Superior temporal gyrus (tissue), 1 donor: ENCODE results near the gene RBM3.
"Not testable (repeated sequence)": the region's sequence is repeated elsewhere in the genome, so short reads cannot be mapped to it uniquely, and the experiment has no call there.

ENCODE experiments used
- DNase-seq: peaks from one replicate; pipeline ENCODE4 v3.0.0-alpha.2; 2016; ENCODE audit errors: extremely low spot score

The RBM3 gene

DNA sequence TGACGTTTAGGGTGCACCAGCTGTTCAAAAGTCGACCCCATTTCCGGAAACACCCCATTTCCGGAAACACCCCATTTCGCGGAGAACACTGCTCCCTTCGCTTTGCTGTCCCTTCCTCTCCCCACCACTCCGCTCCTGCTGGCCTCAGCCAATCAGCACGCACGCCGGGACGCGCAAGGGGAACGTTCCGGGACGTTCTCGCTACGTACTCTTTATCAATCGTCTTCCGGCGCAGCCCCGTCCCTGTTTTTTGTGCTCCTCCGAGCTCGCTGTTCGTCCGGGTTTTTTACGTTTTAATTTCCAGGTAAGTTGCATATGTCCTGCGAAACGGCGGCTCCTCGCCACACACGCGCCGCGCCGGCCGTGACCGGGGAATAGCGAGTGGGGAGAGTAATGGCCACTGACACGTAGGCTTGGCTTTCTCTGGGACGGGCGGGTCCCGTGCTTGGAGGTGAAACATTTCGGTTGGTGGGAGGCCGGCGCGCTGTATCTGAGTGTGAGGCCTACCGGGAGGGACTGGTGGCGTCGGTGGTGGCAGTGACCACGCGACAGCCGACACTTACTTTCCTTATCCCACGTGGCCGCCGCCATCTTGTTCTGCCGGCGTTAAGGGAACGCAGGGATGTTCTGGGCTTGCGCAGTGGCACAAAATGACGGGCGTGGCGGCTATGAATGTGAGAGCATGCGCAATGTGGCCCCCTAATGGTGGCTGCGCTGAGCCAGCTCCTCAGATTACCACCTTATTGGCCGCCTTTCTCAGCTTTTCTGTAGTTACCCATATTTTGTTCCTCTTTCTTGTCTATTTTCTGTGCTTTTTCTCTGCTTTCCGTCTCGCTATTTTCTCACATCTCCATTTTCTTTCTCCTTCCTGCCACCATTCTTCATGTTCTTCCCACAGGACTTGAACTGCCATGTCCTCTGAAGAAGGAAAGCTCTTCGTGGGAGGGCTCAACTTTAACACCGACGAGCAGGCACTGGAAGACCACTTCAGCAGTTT is at the start of gene RBM3:
Gene RBM3 (plus strand): TSS at position 215 of the 997 bp plus-strand sequence. CDS start 697 bp downstream, at position 912.
- peak; percentile 93 for DNase-seq

DNA sequence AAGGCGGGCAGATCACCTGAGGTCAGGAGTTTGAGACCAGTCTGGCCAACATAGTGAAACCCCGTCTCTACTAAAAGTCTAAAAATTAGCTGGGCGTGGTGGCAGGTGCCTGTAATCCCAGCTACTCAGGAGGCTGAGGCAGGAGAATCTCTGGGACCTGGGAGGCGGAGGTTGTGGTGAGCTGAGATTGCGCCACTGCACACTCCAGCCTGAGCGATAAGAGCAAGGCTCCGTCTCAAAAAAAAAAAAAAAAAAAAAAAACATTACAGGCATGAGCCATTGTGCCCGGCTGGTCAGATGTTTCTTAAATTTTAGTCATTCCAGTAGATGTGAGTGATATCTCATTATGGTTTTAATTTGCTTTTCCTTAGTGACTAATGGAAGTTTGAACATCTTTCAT is 48.4 kb upstream of the RBM3 start:
- not testable (repeated sequence) for DNase-seq

GRCh38 chrX:48530736-48531135 is 43.5 kb upstream of the RBM3 start:
- no peak for DNase-seq

DNA sequence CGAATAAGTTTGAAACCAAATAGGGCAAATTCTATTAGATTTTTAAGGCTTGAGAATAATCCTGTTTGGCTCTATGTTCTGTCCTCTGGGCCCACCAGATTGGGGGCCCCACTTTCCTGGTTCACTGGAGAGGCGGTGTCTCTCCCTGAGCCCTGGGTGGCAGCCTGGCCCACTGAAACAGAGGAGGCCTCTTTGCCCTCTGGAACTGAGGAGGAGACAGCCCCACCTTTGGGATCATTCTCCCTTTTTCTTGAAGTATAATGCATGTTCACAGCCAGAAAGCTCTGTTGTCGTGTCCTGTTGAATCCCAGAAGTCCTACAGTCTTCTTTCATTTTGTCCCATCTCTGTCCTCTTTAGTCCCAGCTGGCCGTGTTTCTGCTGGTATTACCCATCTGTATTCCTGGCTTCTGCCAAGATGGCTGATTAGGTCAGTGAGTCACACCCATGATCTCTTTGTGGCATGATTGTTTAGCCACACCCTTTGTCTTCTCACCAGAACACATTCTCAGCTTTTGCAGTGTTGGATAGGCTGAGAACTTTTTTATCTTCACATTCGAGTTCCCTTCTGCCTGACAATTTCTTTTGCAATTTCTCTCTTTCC is 42.8 kb upstream of the RBM3 start:
- no peak for DNase-seq

DNA sequence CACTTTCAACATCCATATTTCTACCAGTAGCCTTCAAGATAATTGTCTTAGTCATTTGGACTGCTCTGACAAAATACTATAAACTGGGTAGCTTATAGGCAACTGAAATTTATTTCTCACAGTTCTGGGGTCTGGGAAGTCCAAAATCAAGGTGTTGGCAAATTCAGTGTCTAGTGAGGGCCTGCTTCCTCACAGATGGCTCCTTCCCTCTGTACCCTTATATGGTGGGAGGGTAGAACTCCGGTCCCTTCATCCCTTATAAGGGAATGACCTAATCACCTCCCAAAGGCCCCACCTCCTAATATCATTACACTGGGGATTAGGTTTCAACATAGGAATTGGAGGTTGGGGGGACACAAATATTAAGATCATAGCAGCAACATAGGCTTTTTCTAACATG is 42.1 kb upstream of the RBM3 start:
- no peak for DNase-seq

- no peak for DNase-seq
Observed at GRCh38 chrX:48533165-48533564, 41.1 kb upstream of the RBM3 start.

GRCh38 chrX:48538641-48539344 is 35.5 kb upstream of the RBM3 start:
- DNase-seq = no peak

DNA sequence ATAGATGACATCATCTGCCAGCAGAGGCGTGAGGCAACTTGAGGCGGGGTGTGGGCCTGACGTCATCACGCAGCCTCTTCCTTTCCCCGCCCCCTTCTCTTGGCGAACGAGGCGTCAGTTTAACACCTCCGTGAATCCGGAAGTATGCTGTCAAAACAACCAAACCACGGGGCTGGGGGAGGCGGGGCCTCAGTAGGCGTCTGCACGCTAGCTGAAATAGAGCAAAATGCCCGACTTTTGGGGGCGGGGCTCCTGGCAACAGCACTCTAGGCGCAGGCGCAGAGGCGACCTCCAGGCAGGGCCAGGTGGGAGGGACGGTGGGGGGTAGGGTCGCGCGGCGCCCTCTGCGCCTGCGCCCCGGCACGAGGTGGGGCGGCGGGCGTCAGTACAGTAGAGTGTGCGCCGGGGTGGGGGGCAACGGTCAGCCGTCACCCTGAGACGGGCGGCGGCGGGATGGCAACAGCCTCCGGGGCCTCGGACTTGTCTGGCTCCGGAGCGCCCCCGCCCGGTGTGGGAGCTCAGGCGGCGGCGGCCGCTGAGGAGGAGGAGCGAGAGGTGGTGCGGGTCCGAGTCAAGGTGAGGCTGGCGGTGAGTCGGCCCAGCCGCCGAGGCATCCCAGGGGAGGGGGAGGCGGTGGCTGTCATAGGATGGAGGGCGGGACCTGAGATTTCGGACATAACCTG is 34.8 kb upstream of the RBM3 start, which contains the start of gene TBC1D25:
Gene TBC1D25 (plus strand): TSS at position 370 of the 683 bp plus-strand sequence. CDS start 84 bp downstream, at position 454.
- peak; percentile 90 for DNase-seq

GRCh38 chrX:48540028-48540375 is 34.3 kb upstream of the RBM3 start:
- DNase-seq = no peak

DNA sequence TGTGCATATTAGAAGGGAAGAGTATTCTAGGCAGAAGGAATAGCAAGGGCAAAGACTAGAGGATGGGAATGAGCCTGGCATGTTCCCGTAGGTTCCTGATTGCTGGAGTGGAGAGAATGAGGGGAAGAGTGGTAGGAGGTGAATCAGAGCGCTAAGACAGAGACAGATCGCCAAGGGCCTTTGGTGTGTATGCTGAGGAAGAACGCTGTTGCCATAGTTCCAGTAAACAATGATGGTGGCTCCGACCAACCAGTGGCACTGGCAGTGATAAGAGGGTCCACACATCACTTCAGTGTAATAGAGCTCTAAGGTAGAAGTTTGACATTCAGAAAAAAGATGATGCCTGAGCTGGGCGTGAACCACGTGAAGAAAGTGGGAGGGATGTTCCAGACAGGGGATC is 33.8 kb upstream of the RBM3 start:
- no peak for DNase-seq

DNA sequence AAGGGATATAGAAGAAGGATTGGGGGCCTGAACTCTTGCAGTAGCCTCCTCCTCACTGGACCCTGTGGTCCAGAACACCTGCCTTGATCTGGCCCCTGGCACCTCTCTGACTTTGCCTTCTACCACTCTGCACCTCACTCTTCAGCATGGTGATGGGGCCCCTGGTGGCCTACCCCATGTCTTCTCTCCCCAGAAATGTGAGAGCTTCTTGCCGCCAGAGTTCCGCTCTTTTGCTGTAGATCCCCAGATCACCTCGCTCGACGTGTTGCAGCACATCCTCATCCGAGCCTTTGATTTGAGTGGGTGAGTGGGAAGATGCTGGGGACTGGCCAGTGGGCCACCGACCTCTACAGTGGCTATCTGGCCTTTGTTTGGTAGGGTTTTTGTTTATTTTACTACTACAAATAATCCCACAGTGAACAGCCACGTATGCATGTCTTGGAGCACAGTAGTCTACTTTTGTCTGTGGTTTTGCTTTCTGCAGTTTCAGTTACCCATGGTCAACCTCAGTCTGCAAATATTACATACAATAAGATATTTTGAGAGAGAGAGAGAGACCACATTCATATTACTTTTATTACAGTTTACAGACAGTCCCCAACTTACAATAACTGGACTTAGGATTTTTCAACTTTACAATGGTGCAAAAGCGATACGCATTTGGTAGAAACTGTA is 33.0 kb upstream of the RBM3 start:
- DNase-seq = no peak

GRCh38 chrX:48548871-48549270 is 25.4 kb upstream of the RBM3 start:
- no peak for DNase-seq

DNA sequence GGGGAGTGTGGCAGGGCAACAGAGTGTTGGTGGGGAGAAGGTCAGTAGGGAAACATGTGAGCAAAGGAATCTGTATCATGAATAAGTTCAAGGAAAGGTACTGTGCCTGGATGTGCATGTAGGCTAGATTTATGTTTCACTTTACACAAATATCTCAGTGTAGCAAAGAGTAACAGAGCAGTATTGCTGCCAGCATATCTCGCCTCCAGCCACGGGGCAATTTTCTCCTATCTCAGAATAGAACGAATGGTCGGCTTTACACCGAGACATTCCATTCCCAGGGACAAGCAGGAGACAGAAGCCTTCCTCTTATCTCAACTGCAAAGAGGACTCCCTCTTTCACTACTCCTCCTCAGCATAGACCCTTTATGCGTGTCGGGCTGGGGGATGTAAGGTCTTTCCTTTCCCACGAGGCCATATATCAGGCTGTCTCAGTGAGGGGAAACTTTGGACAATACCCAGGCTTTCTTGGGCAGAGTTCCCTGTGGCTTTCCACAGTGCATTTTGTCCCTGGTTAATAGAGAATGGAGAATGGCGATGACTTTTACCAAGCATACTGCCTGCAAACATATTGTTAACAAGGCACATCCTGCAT is 18.5 kb upstream of the RBM3 start:
- DNase-seq = not testable (repeated sequence)

DNA sequence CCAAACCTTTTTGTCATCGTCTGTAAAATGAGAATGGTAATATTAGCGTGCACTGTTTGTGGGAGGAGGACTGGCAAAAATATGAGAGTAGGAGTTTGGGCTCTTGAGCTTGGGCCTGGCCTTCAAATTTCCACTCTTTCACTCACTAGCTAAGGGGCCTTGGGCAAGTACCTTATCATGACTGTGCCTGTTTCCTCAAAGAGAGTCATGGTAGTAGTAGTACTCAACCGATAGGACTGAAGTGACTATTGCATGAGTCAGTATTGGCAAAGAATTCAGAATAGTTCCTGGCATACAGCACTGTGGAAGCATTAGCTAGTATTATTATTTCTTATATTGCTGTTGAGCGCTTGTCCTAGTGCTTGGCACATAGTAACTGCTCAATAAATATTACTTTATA is 16.0 kb upstream of the RBM3 start:
- DNase-seq = no peak

DNA sequence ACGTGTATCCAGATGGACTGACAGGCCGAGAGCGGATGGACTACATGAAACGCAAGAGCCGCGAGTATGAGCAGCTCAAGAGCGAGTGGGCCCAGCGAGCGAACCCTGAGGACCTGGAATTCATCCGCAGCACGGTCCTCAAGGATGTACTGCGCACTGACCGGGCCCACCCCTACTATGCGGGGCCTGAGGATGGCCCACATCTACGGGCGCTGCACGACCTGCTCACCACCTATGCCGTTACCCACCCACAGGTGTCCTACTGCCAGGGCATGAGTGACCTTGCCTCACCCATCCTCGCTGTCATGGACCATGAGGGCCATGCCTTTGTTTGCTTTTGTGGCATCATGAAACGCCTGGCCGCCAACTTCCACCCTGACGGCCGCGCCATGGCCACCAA is 14.6 kb upstream of the RBM3 start:
- DNase-seq = no peak

DNA sequence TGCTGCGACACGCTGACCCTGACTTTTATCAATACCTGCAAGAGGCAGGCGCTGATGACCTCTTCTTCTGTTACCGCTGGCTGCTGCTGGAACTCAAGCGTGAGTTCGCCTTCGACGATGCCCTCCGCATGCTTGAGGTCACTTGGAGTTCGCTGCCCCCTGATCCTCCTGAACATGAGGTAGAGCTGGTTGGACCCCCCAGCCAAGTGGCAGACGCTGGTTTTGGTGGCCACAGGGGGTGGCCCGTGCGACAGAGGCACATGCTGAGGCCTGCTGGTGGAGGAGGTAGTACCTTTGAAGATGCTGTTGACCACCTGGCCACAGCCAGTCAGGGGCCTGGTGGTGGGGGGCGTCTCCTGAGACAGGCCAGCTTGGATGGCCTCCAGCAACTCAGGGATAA is 14.2 kb upstream of the RBM3 start:
- DNase-seq = no peak

GRCh38 chrX:48560681-48561080 is 13.6 kb upstream of the RBM3 start:
- DNase-seq = no peak

DNA sequence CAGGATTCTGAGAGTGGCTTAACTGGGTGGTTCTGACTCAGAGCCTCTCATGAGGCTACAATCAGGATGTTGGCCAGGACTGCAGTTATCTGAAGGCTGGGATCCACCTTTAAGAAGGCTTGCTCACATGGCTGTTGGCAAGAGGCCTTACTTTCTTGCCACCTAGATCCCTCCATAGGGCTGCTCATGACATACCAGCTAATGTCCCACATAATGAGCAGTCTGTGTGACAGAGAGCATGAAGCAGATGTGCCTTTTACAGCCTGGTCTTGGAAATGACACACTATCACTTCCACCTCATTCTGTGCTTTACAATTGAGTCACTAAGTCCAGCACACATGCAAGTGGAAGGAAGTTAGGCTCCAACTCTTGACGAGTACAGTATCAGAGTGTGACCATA is 4.3 kb upstream of the RBM3 start:
- no peak for DNase-seq

GRCh38 chrX:48573690-48574269 is 504 bp upstream of the RBM3 start:
- DNase-seq = no peak

GRCh38 chrX:48575642-48576041 is 1.4 kb downstream of the RBM3 start:
- no peak for DNase-seq
